ENCODE measurements around the gene PTGFRN.

PTGFRN gene

GRCh38 chr1:117032681-117033539 lies 123.2 kb downstream of the PTGFRN start:
- peak; percentile 10 for DNase-seq (ENCODE audit: low spot score)

GRCh38 chr1:117033772-117034171 lies 124.1 kb downstream of the PTGFRN start:
- DNase-seq (ENCODE audit: low spot score): no peak

- DNase-seq (ENCODE audit: low spot score): no peak
These were observed 125.1 kb downstream of the PTGFRN start for GRCh38 chr1:117034791-117035290.

- no peak for DNase-seq (ENCODE audit: low spot score)
These were observed 126.3 kb downstream of the PTGFRN start for GRCh38 chr1:117036018-117036461.

GRCh38 chr1:117037802-117038201 lies 128.1 kb downstream of the PTGFRN start:
- no peak for DNase-seq (ENCODE audit: low spot score)

- DNase-seq (ENCODE audit: low spot score): no peak
These were observed 128.5 kb downstream of the PTGFRN start for GRCh38 chr1:117038236-117038635.

Small RNA genes within 50 kb of the gene (small RNA-seq; reads per million reads assigned to genes)
- 0.10 to 0.53 reads per million in 2 experiments for gene RNA5SP55
